H1 (cell line): ENCODE results near the gene AGBL1.

Experiments used
- EP300 ChIP-seq, 2 experiments: IDR thresholded peaks; 1 replicate in 1 of 2; 2 replicates in 1 of 2; pipeline ENCODE4 v1.6.1; 2011 to 2012; ENCODE audit warnings: low read depth in 2 of 2, low read length in 2 of 2, mild to moderate bottlenecking in 2 of 2, borderline replicate concordance in 1 of 2, inconsistent platforms in 1 of 2, moderate library complexity in 1 of 2
- EZH2 ChIP-seq: fragments of 200-600 bp; sonication (generic); IDR thresholded peaks from 2 replicates; pipeline ENCODE4 v1.7.1; 2012; ENCODE audit warnings: low read depth, mild to moderate bottlenecking, moderate library complexity, low read length, inconsistent platforms; ENCODE audit not compliant: severe bottlenecking
- HDAC2 ChIP-seq, 2 experiments: fragments of 300-600 bp in 1 of 2; sonication (generic) in 1 of 2; IDR thresholded peaks; 2 replicates each; pipeline ENCODE4 v1.6.1; 2011 to 2012; ENCODE audit warnings: low read depth in 2 of 2, low read length in 2 of 2, mild to moderate bottlenecking in 2 of 2, moderate library complexity in 2 of 2, borderline replicate concordance in 1 of 2, inconsistent platforms in 1 of 2
- NANOG ChIP-seq: IDR thresholded peaks from 2 replicates; pipeline ENCODE4 v1.6.1; 2011; ENCODE audit warnings: low read length, low read depth, mild to moderate bottlenecking, inconsistent platforms; ENCODE audit not compliant: insufficient read depth, poor library complexity, severe bottlenecking
- POLR2A ChIP-seq, 2 experiments: IDR thresholded peaks; 1 replicate in 1 of 2; 2 replicates in 1 of 2; pipeline ENCODE4 v1.6.1; 2011; ENCODE audit warnings: low read depth in 2 of 2, low read length in 2 of 2, mild to moderate bottlenecking in 2 of 2; ENCODE audit errors: control extremely low read depth in 1 of 2
- POLR2AphosphoS5 ChIP-seq: IDR thresholded peaks from 2 replicates; pipeline ENCODE4 v1.6.1; 2011; ENCODE audit warnings: low read depth, low read length
- POU5F1 ChIP-seq: IDR thresholded peaks from 2 replicates; pipeline ENCODE4 v1.6.1; 2011; ENCODE audit warnings: low read depth, mild to moderate bottlenecking, low read length, moderate library complexity
- RBBP5 ChIP-seq: IDR thresholded peaks from 2 replicates; pipeline ENCODE4 v1.7.1; 2012; ENCODE audit warnings: low read depth, mild to moderate bottlenecking, inconsistent platforms, low read length, moderate library complexity, borderline replicate concordance
- SIN3A ChIP-seq, 2 experiments: IDR thresholded peaks in 1 of 2; conservative IDR thresholded peaks in 1 of 2; 2 replicates each; pipeline ENCODE4 v1.6.1; 2011 to 2012; ENCODE audit warnings: low read length in 2 of 2, improper control_type of control experiment in 1 of 2, low read depth in 1 of 2, mild to moderate bottlenecking in 1 of 2
- TCF12 ChIP-seq: IDR thresholded peaks from 2 replicates; pipeline ENCODE4 v1.6.1; 2011; ENCODE audit warnings: low read depth, mild to moderate bottlenecking, low read length
- TF ChIP-seq, protein P1 (sequence below), 3 experiments: IDR thresholded peaks; 1 replicate in 2 of 3; 2 replicates in 1 of 3; pipeline versions ENCODE4 v1.5.1 to v1.6.1; 2011; ENCODE audit warnings: low read length in 3 of 3, mild to moderate bottlenecking in 3 of 3, inconsistent platforms in 2 of 3, low read depth in 1 of 3, moderate library complexity in 1 of 3; ENCODE audit not compliant: insufficient read depth in 1 of 3; ENCODE audit errors: control extremely low read depth in 1 of 3
- TF ChIP-seq, protein P2 (sequence below): IDR thresholded peaks from 2 replicates; pipeline ENCODE4 v1.6.1; 2012; ENCODE audit warnings: inconsistent platforms

DNA sequence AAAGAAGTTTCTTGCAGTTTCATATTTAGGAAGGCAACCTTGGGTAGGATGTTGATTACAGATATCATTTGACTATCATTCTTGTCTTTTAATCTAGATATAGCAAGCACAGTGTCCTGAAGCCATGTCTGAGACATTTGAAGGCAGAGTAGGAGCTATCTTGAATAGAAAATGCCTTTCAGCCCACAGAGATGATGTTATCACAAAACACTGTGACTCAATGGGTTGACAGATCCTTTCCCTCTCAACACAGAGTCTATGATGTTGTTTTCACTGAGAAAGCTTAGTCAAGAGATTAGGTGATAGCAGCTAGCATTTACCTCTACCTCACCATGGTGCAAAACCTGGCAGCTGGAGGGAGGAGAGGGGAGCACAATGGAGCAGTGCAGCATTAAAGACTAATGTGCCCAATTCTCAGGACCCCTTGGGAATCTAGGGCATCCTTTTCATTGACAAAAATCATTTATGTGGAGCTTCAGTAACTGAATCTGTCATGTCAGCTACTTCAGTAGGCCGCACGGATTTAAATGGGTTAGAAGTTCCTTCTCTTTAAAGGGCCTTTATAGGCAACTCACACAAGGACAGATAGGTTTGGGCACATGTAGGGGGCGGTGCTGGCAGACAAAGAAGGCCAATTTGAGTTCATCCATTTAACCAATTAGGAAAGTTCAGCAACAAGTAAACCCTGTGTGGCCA, 121.8 kb downstream of the AGBL1 start:
- TF ChIP-seq EP300 (IDR thresholded peaks at IDR 0.05; ENCODE audit: borderline replicate concordance in 1 of 2, low read depth in 2 of 2, low read length in 2 of 2) (no peak), POLR2AphosphoS5 (no peak), POU5F1 (no peak), NANOG (no peak), TCF12 (no peak), EZH2 (no peak), POLR2A (IDR thresholded peaks at IDR 0.05; ENCODE audit: control extremely low read depth in 1 of 2, low read depth in 2 of 2, low read length in 2 of 2) (no peak), SIN3A (conservative IDR thresholded peaks at IDR 0.05 in 1 of 2, IDR thresholded peaks at IDR 0.05 in 1 of 2; ENCODE audit: low read depth in 1 of 2, low read length in 2 of 2) (no peak), HDAC2 (IDR thresholded peaks at IDR 0.05; ENCODE audit: borderline replicate concordance in 1 of 2, low read depth in 2 of 2, low read length in 2 of 2) (no peak), RBBP5 (no peak)
- TF ChIP-seq, protein P1, sequence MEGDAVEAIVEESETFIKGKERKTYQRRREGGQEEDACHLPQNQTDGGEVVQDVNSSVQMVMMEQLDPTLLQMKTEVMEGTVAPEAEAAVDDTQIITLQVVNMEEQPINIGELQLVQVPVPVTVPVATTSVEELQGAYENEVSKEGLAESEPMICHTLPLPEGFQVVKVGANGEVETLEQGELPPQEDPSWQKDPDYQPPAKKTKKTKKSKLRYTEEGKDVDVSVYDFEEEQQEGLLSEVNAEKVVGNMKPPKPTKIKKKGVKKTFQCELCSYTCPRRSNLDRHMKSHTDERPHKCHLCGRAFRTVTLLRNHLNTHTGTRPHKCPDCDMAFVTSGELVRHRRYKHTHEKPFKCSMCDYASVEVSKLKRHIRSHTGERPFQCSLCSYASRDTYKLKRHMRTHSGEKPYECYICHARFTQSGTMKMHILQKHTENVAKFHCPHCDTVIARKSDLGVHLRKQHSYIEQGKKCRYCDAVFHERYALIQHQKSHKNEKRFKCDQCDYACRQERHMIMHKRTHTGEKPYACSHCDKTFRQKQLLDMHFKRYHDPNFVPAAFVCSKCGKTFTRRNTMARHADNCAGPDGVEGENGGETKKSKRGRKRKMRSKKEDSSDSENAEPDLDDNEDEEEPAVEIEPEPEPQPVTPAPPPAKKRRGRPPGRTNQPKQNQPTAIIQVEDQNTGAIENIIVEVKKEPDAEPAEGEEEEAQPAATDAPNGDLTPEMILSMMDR (IDR thresholded peaks at IDR 0.05; ENCODE audit: control extremely low read depth in 1 of 3, insufficient read depth in 1 of 3, low read depth in 1 of 3, low read length in 3 of 3) = peak in 2 of 3 experiments; percentile 1 to 3; a peak in 1 of 4 replicates
- TF ChIP-seq, protein P2, sequence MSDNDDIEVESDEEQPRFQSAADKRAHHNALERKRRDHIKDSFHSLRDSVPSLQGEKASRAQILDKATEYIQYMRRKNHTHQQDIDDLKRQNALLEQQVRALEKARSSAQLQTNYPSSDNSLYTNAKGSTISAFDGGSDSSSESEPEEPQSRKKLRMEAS = no peak
